Panc1 (cell line): ENCODE results near the gene CDH3.

ENCODE experiments used
- CTCF ChIP-seq: fragments of 450-650 bp; IDR thresholded peaks from 2 replicates; pipeline ENCODE4 v1.5.1; 2017; ENCODE audit warnings: mild to moderate bottlenecking
- POLR2AphosphoS5 ChIP-seq: IDR thresholded peaks from 2 replicates; pipeline ENCODE4 v1.6.1; 2012; ENCODE audit warnings: mild to moderate bottlenecking, low read depth, low read length, moderate library complexity
- REST ChIP-seq, 2 experiments: IDR thresholded peaks; 2 replicates each; pipeline ENCODE4 v1.6.1; 2011 to 2012; ENCODE audit warnings: low read depth in 2 of 2, control low read depth in 1 of 2, low read length in 1 of 2, mild to moderate bottlenecking in 1 of 2, moderate library complexity in 1 of 2; ENCODE audit not compliant: insufficient read depth in 1 of 2
- SIN3A ChIP-seq: IDR thresholded peaks from 2 replicates; pipeline ENCODE4 v1.6.1; 2012; ENCODE audit warnings: low read depth, mild to moderate bottlenecking, low read length, moderate library complexity, borderline replicate concordance; ENCODE audit not compliant: insufficient read depth

GRCh38 chr16:68658341-68658973 is 13.3 kb downstream of the CDH3 start:
- TF ChIP-seq REST (IDR thresholded peaks at IDR 0.05; ENCODE audit: insufficient read depth in 1 of 2, low read depth in 2 of 2, low read length in 1 of 2) (no peak), CTCF (no peak), SIN3A (no peak), POLR2AphosphoS5 (0 out of 2 replicates have a peak, but pooled peaks have one; percentile 19)
